H9 (cell line): ENCODE data around the gene SEMA7A. TPM values are rescaled to one million over a fixed set of nuclear protein-coding genes. Genes with fewer than 3 reads are reported as not detected.

Source experiments
- DNase-seq: peaks from one replicate; pipeline ENCODE4 v3.0.0-alpha.2; 2017
- H2AFZ ChIP-seq: one replicate; pipeline ENCODE4 v1.6.1; 2013; ENCODE audit warnings: mild to moderate bottlenecking, low read length, control low read depth, moderate library complexity
- H2AK5ac ChIP-seq: 2 replicates; pipeline ENCODE4 v1.6.1; 2013; ENCODE audit warnings: low read length, control low read depth, mixed read lengths; ENCODE audit not compliant: insufficient read length
- H2BK120ac ChIP-seq: one replicate; pipeline ENCODE4 v1.6.1; 2013; ENCODE audit warnings: low read depth, mild to moderate bottlenecking, low read length, control low read depth, inconsistent platforms; ENCODE audit not compliant: poor library complexity, severe bottlenecking
- H2BK12ac ChIP-seq: 2 replicates; pipeline ENCODE4 v1.6.1; 2013; ENCODE audit warnings: low read length, control low read depth, mixed read lengths, low read depth; ENCODE audit not compliant: insufficient read length
- H2BK15ac ChIP-seq: 2 replicates; pipeline ENCODE4 v1.6.1; 2013; ENCODE audit warnings: low read depth, low read length, control low read depth
- H2BK20ac ChIP-seq: one replicate; pipeline ENCODE4 v1.6.1; 2013; ENCODE audit warnings: low read depth, mild to moderate bottlenecking, low read length, control low read depth, inconsistent platforms; ENCODE audit not compliant: poor library complexity, severe bottlenecking
- H2BK5ac ChIP-seq: 2 replicates; pipeline ENCODE4 v1.6.1; 2013; ENCODE audit warnings: low read length, control low read depth, mixed read lengths; ENCODE audit not compliant: insufficient read length
- H3K14ac ChIP-seq: 2 replicates; pipeline ENCODE4 v1.6.1; 2013; ENCODE audit warnings: low read length, control low read depth; ENCODE audit not compliant: insufficient read depth
- H3K18ac ChIP-seq: 2 replicates; pipeline ENCODE4 v1.6.1; 2013; ENCODE audit warnings: low read depth, mild to moderate bottlenecking, mixed read lengths, low read length, control low read depth; ENCODE audit not compliant: insufficient read length
- H3K23ac ChIP-seq: 2 replicates; pipeline ENCODE4 v1.6.1; 2013; ENCODE audit warnings: low read length, control low read depth, mixed read lengths, low read depth; ENCODE audit not compliant: insufficient read length
- H3K23me2 ChIP-seq: 2 replicates; pipeline ENCODE4 v1.6.1; 2013; ENCODE audit warnings: low read depth, mild to moderate bottlenecking, mixed read lengths, low read length, control low read depth; ENCODE audit not compliant: insufficient read length, poor library complexity, severe bottlenecking
- H3K27ac ChIP-seq: 2 replicates; pipeline ENCODE4 v1.5.1; 2013; ENCODE audit warnings: low read length, control low read depth, mixed read lengths, low read depth; ENCODE audit not compliant: insufficient read length
- H3K27me3 ChIP-seq: 2 replicates; pipeline ENCODE4 v1.6.1; 2013; ENCODE audit warnings: low read length, control low read depth, inconsistent platforms; ENCODE audit not compliant: insufficient read depth
- H3K4ac ChIP-seq: 2 replicates; pipeline ENCODE4 v1.6.1; 2013; ENCODE audit warnings: low read depth, mild to moderate bottlenecking, control low read depth, inconsistent platforms, low read length, moderate library complexity
- H3K4me1 ChIP-seq: 2 replicates; pipeline ENCODE4 v1.6.1; 2013; ENCODE audit warnings: low read length, control low read depth, inconsistent platforms; ENCODE audit not compliant: insufficient read depth
- H3K4me2 ChIP-seq: 2 replicates; pipeline ENCODE4 v1.6.1; 2013; ENCODE audit warnings: low read length, control low read depth, mixed read lengths; ENCODE audit not compliant: insufficient read length, insufficient read depth
- H3K56ac ChIP-seq: 2 replicates; pipeline ENCODE4 v1.6.1; 2013; ENCODE audit warnings: low read depth, mild to moderate bottlenecking, mixed read lengths, low read length, control low read depth; ENCODE audit not compliant: insufficient read length
- H3K79me1 ChIP-seq: 2 replicates; pipeline ENCODE4 v1.6.1; 2013; ENCODE audit warnings: low read depth, mild to moderate bottlenecking, moderate library complexity, low read length, control low read depth, inconsistent platforms; ENCODE audit not compliant: insufficient read depth, poor library complexity, severe bottlenecking
- H3K79me2 ChIP-seq: 2 replicates; pipeline ENCODE4 v1.6.1; 2013; ENCODE audit warnings: low read length, control low read depth, inconsistent platforms; ENCODE audit not compliant: insufficient read depth
- H3K9ac ChIP-seq: 2 replicates; pipeline ENCODE4 v1.6.1; 2013; ENCODE audit warnings: low read length, control low read depth, mixed read lengths; ENCODE audit not compliant: insufficient read length; ENCODE audit errors: extremely low read depth
- H3K9me3 ChIP-seq: one replicate; pipeline ENCODE4 v1.6.1; 2013; ENCODE audit warnings: low read depth, low read length, inconsistent platforms; ENCODE audit not compliant: control insufficient read depth
- H3T11ph ChIP-seq: one replicate; pipeline ENCODE4 v1.6.1; 2013; ENCODE audit warnings: mild to moderate bottlenecking, low read length, control low read depth, inconsistent platforms
- H4K20me1 ChIP-seq: one replicate; pipeline ENCODE4 v1.6.1; 2013; ENCODE audit not compliant: control insufficient read depth, insufficient read length, insufficient read depth
- H4K5ac ChIP-seq: 2 replicates; pipeline ENCODE4 v1.6.1; 2013; ENCODE audit warnings: low read depth, mild to moderate bottlenecking, mixed read lengths, low read length, control low read depth; ENCODE audit not compliant: insufficient read length
- H4K8ac ChIP-seq: replicated peaks from 2 replicates; pipeline ENCODE4 v1.6.1; 2013; ENCODE audit warnings: low read length, control low read depth, mixed read lengths, low read depth; ENCODE audit not compliant: insufficient read length
- H4K91ac ChIP-seq: 2 replicates; pipeline ENCODE4 v1.6.1; 2013; ENCODE audit warnings: low read depth, mild to moderate bottlenecking, moderate library complexity, mixed read lengths, low read length, control low read depth; ENCODE audit not compliant: insufficient read length
- H3K27ac Mint-ChIP-seq, 3 experiments: 2 replicates in 2 of 3; 3 replicates in 1 of 3; pipeline ENCODE4 v1.8.0; 2020 to 2021; ENCODE audit warnings: mixed read lengths in 3 of 3, mild to moderate bottlenecking in 1 of 3, moderate library complexity in 1 of 3
- H3K27me3 Mint-ChIP-seq: 2 replicates; pipeline ENCODE4 v1.8.0; 2021; ENCODE audit warnings: low read depth, mild to moderate bottlenecking, moderate library complexity, mixed read lengths
- H3K36me3 Mint-ChIP-seq, 3 experiments: 2 replicates in 2 of 3; 3 replicates in 1 of 3; pipeline ENCODE4 v1.8.0; 2020 to 2021; ENCODE audit warnings: low read depth in 3 of 3, mixed read lengths in 3 of 3; ENCODE audit not compliant: insufficient read depth in 1 of 3
- H3K4me1 Mint-ChIP-seq, 2 experiments: 2 replicates each; pipeline ENCODE4 v1.8.0; 2020; ENCODE audit warnings: mixed read lengths in 2 of 2
- H3K4me3 Mint-ChIP-seq, 2 experiments: 2 replicates in 1 of 2; 3 replicates in 1 of 2; pipeline ENCODE4 v1.8.0; 2020 to 2021; ENCODE audit warnings: mild to moderate bottlenecking in 2 of 2, mixed read lengths in 2 of 2, moderate library complexity in 1 of 2
- H3K9me3 Mint-ChIP-seq, 2 experiments: 2 replicates in 1 of 2; 3 replicates in 1 of 2; pipeline ENCODE4 v1.8.0; 2020; ENCODE audit warnings: mild to moderate bottlenecking in 2 of 2, mixed read lengths in 2 of 2, moderate library complexity in 1 of 2
- CTCF ChIP-seq: fragments of 200-600 bp; sonication (generic); conservative IDR thresholded peaks from 3 replicates; pipeline ENCODE4 v1.8.0; 2021; ENCODE audit warnings: antibody characterized with exemption, mild to moderate bottlenecking
- WGBS: extraction: QIAGEN DNeasy Blood & Tissue Kit; methylation state at CpG from one replicate; pipeline ENCODE4 v1.1.7; 2013; ENCODE audit warnings: missing lambda C conversion rate, low lambda C conversion rate, mixed read lengths; ENCODE audit not compliant: insufficient read length; ENCODE audit errors: extremely low coverage; 5-methylcytosine and 5-hydroxymethylcytosine counted together
- total RNA-seq: library from RNA; stranded (reverse); gene quantifications from 2 replicates; pipeline ENCODE4 v1.2.1, GENCODE V29; 2021

Gene SEMA7A
- total RNA-seq, 1 experiment from 2014 or later, result 5.7 TPM

- Histone ChIP-seq H3K27ac (no peak overlapping the region), H4K8ac (no peak overlapping the region), H3K23me2 (no peaks in the 10 kb centered on the region), H3K9me3 (no peaks in the 10 kb centered on the region), H4K91ac (no peak overlapping the region), H2AFZ (no peak overlapping the region), H4K5ac (no peak overlapping the region), H3K4me2 (no peak overlapping the region), H3K79me1 (no peaks in the 10 kb centered on the region), H2BK5ac (no peak overlapping the region), H3K4ac (no peak overlapping the region), H3K4me1 (peaks cover 7% of the 10 kb centered on the region; the same call in 1 of the 2 replicates), H3K27me3 (no peaks in the 10 kb centered on the region), H3K79me2 (peaks cover 3% of the 10 kb centered on the region; the same call in 1 of the 2 replicates), H2BK15ac (no peak overlapping the region), H4K20me1 (no peaks in the 10 kb centered on the region), H3K9ac (no peak overlapping the region), H2BK12ac (no peak overlapping the region), H3K56ac (no peak overlapping the region), H3K23ac (no peak overlapping the region), H2BK20ac (no peak overlapping the region), H3K18ac (no peak overlapping the region), H3K14ac (no peak overlapping the region), H2AK5ac (no peak overlapping the region), H2BK120ac (no peak overlapping the region), H3T11ph (no peak overlapping the region)
- Mint-ChIP-seq H3K9me3 (no peaks in the 10 kb centered on the region), H3K27ac (peak overlapping the region; percentile 76 to 85 (median 85); a peak in 5 of 7 replicates), H3K36me3 (no peaks in the 10 kb centered on the region; a peak in 1 of 7 replicates), H3K4me3 (peak overlapping the region in 1 of 2 experiments; percentile 23; a peak in 1 of 5 replicates), H3K27me3 (peaks cover 2% of the 10 kb centered on the region; the same call in 1 of the 2 replicates), H3K4me1 (peaks cover 38 to 45% of the 10 kb centered on the region in 2 experiments)
- WGBS, result no CpG with 5 or more reads among the region's 10 CpGs
- no peak for TF ChIP-seq CTCF
- DNase-seq, result no peak
These were observed 10.1 kb downstream of the SEMA7A start for GRCh38 chr15:74423431-74424257.
